Caco-2 (cell line): ENCODE measurements around the gene MROH8. TPM values are rescaled to one million over a fixed set of nuclear protein-coding genes. Genes with fewer than 3 reads are reported as not detected.

Experiments
- BruUV-seq: library from RNA; stranded (reverse); fragments of 400-500 nt; replicated peaks from 2 replicates; lab custom pipeline; 2021; lab: Mats Ljungman, UMichigan
- CTCF ChIA-PET: fragments of 300-600 bp; sonication (Branson Sonifier 250); formaldehyde crosslinking; loops from one replicate; lab custom pipeline; 2022; ENCODE audit warnings: antibody characterized with exemption; lab: Charles Lee
- POLR2A ChIA-PET: fragments of 300-600 bp; sonication (Branson Sonifier 250); formaldehyde crosslinking; loops from one replicate; lab custom pipeline; 2022; ENCODE audit warnings: antibody characterized with exemption; lab: Charles Lee
- DNase-seq, 2 experiments: peaks; one replicate each; pipeline versions ENCODE4 v3.0.0 to v3.0.0-alpha.2; 2020 to 2022
- H3K27me3 ChIP-seq: replicated peaks from 2 replicates; pipeline ENCODE4 v1.6.0; 2011; ENCODE audit warnings: low read length; ENCODE audit not compliant: control insufficient read depth, insufficient read depth
- H3K36me3 ChIP-seq: 2 replicates; pipeline ENCODE4 v1.5.1; 2011; ENCODE audit warnings: low read length; ENCODE audit not compliant: control insufficient read depth, insufficient read depth
- H3K4me1 ChIP-seq: fragments of 250-450 bp; sonication (Bioruptor Pico); 2 replicates; pipeline ENCODE4 v1.5.1; 2020; ENCODE audit warnings: mild to moderate bottlenecking
- H3K4me3 ChIP-seq: 2 replicates; pipeline ENCODE4 v1.5.1; 2011; ENCODE audit warnings: low read depth, mild to moderate bottlenecking, control low read depth, low read length
- H3K9me3 ChIP-seq: fragments of 250-450 bp; sonication (Bioruptor Pico); 2 replicates; pipeline ENCODE4 v1.5.1; 2020; ENCODE audit warnings: mild to moderate bottlenecking, moderate library complexity
- H3K27ac Mint-ChIP-seq: one replicate; pipeline ENCODE4 v1.8.0; 2022; ENCODE audit warnings: mixed read lengths; ENCODE audit not compliant: unreplicated experiment
- H3K27me3 Mint-ChIP-seq: one replicate; pipeline ENCODE4 v1.8.0; 2022; ENCODE audit warnings: mixed read lengths; ENCODE audit not compliant: insufficient read depth, unreplicated experiment
- H3K36me3 Mint-ChIP-seq: one replicate; pipeline ENCODE4 v1.8.0; 2022; ENCODE audit warnings: mild to moderate bottlenecking, mixed read lengths; ENCODE audit not compliant: insufficient read depth, unreplicated experiment
- H3K4me1 Mint-ChIP-seq: one replicate; pipeline ENCODE4 v1.8.0; 2022; ENCODE audit warnings: low read depth, mixed read lengths; ENCODE audit not compliant: unreplicated experiment
- H3K4me3 Mint-ChIP-seq: one replicate; pipeline ENCODE4 v1.8.0; 2022; ENCODE audit warnings: mild to moderate bottlenecking, moderate library complexity, mixed read lengths; ENCODE audit not compliant: unreplicated experiment
- H3K9me3 Mint-ChIP-seq: one replicate; pipeline ENCODE4 v1.8.0; 2022; ENCODE audit warnings: mixed read lengths; ENCODE audit not compliant: unreplicated experiment
- CTCF ChIP-seq, 2 experiments: fragments of 200-600 bp in 1 of 2; IDR thresholded peaks; 1 replicate in 1 of 2; 2 replicates in 1 of 2; pipeline versions ENCODE4 v1.5.1 to v1.8.0; 2011 to 2022; ENCODE audit warnings: antibody characterized with exemption in 1 of 2, control low read depth in 1 of 2, inconsistent platforms in 1 of 2, low read depth in 1 of 2, low read length in 1 of 2, mild to moderate bottlenecking in 1 of 2, moderate library complexity in 1 of 2; ENCODE audit not compliant: insufficient read depth in 1 of 2, severe bottlenecking in 1 of 2, unreplicated experiment in 1 of 2
- intact Hi-C: fragments of 100-400 bp; cut with micrococcal nuclease; formaldehyde crosslinking; loops from one replicate; pipeline ENCODE4 v1.10.0; 2022; ENCODE audit not compliant: unreplicated experiment
- total RNA-seq: library from RNA; stranded (reverse); gene quantifications from 2 replicates; pipeline ENCODE4 v1.2.3, GENCODE V29; 2022

The MROH8 gene
- total RNA-seq, 1 experiment from 2014 or later = 2.6 TPM

DNA sequence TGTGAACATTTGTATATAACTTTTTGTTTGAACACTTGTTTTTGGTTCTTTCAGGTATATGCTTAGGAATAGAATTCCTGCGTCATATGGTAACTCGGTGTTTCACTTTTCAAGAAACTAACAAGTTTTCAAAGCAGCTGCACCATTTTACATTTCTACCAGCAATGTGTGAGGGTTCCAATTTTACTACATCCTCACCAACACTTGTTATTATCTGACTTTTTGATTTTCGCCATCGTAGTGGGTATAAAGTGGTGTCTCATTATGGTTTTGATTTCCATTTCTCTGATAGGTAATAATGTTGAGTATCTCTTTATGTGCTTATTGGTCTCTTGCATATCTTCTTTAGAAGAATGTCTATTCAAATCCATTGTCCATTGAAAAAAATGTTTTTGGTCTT lies 39.6 kb upstream of the MROH8 start:
- DNase-seq = no peak
- Mint-ChIP-seq H3K27me3 (no peaks in the 10 kb centered on the region), H3K27ac (no peak overlapping the region), H3K9me3 (no peaks in the 10 kb centered on the region), H3K4me1 (peaks cover 16% of the 10 kb centered on the region), H3K36me3 (peaks cover 100% of the 10 kb centered on the region), H3K4me3 (no peak overlapping the region)
- Histone ChIP-seq H3K4me3 (no peak overlapping the region), H3K36me3 (peaks cover 10% of the 10 kb centered on the region), H3K4me1 (no peaks in the 10 kb centered on the region), H3K9me3 (no peaks in the 10 kb centered on the region), H3K27me3 (no peaks in the 10 kb centered on the region)
- ChIA-PET CTCF (no interaction called here), POLR2A (no interaction called here)
- BruUV-seq = no TSS peak
- intact Hi-C loops = no loop called here
- TF ChIP-seq CTCF (IDR thresholded peaks at IDR 0.05; ENCODE audit: insufficient read depth in 1 of 2, low read depth in 1 of 2, low read length in 1 of 2, severe bottlenecking in 1 of 2, unreplicated experiment in 1 of 2) = no peak

- TF ChIP-seq CTCF (IDR thresholded peaks at IDR 0.05; ENCODE audit: insufficient read depth in 1 of 2, low read depth in 1 of 2, low read length in 1 of 2, severe bottlenecking in 1 of 2, unreplicated experiment in 1 of 2) = no peak
- ChIA-PET CTCF (no interaction called here), POLR2A (no interaction called here)
- no peak overlapping the region for H3K4me3 Mint-ChIP-seq
- H3K27me3 ChIP-seq = no peaks in the 10 kb centered on the region
- intact Hi-C loops = no loop called here
- peaks cover 8% of the 10 kb centered on the region for H3K36me3 ChIP-seq
- no peaks in the 10 kb centered on the region for H3K9me3 Mint-ChIP-seq
- H3K4me1 Mint-ChIP-seq = peaks cover 16% of the 10 kb centered on the region
- H3K4me3 ChIP-seq = no peak overlapping the region
- H3K27me3 Mint-ChIP-seq = no peaks in the 10 kb centered on the region
- no peaks in the 10 kb centered on the region for H3K9me3 ChIP-seq
- no TSS peak for BruUV-seq
- no peak for DNase-seq
- H3K27ac Mint-ChIP-seq = no peak overlapping the region
- H3K4me1 ChIP-seq = no peaks in the 10 kb centered on the region
- H3K36me3 Mint-ChIP-seq = peaks cover 100% of the 10 kb centered on the region
These were observed 39.1 kb upstream of the MROH8 start for GRCh38 chr20:37218441-37218840.

- H3K27me3 ChIP-seq = no peaks in the 10 kb centered on the region
- Mint-ChIP-seq H3K9me3 (no peaks in the 10 kb centered on the region), H3K27ac (no peak overlapping the region), H3K27me3 (no peaks in the 10 kb centered on the region), H3K4me1 (no peaks in the 10 kb centered on the region), H3K4me3 (no peak overlapping the region), H3K36me3 (peaks cover 100% of the 10 kb centered on the region)
- POLR2A ChIA-PET = no interaction called here
- H3K9me3 ChIP-seq = no peaks in the 10 kb centered on the region
- H3K4me3 ChIP-seq = no peak overlapping the region
- no TSS peak for BruUV-seq
- peaks cover 12% of the 10 kb centered on the region for H3K36me3 ChIP-seq
- TF ChIP-seq CTCF (IDR thresholded peaks at IDR 0.05; ENCODE audit: insufficient read depth in 1 of 2, low read depth in 1 of 2, low read length in 1 of 2, severe bottlenecking in 1 of 2, unreplicated experiment in 1 of 2) = no peak
- peaks cover 7% of the 10 kb centered on the region; the same call in 1 of the 2 replicates for H3K4me1 ChIP-seq
- no peak for DNase-seq
- intact Hi-C loops = no loop called here
- CTCF ChIA-PET = interaction anchor here (0.7 to 1.1 kb wide), 2 partner anchors 18 to 1573 kb away, joined by 3 to 4 read pairs; no protein-coding TSS in a partner anchor
These were observed 30.4 kb upstream of the MROH8 start for GRCh38 chr20:37209661-37210314.
